Spleen (tissue), 11 donors: ENCODE measurements around the gene MDH1B. TPM values are rescaled to one million over a fixed set of nuclear protein-coding genes. Genes with fewer than 3 reads are reported as not detected.

ENCODE experiments used
- DNase-seq: peaks from one replicate; pipeline ENCODE4 v3.0.0-alpha.2; 2020
- H3K27ac ChIP-seq, 8 donors: fragments of 200-600 bp; sonication (generic) in 7 of 8; 1 replicate in 4 of 8; 2 replicates in 4 of 8; pipeline versions ENCODE4 v1.5.0 to v1.8.0; 2016 to 2021; ENCODE audit warnings: inconsistent platforms in 4 of 8, mild to moderate bottlenecking in 4 of 8, moderate library complexity in 1 of 8
- H3K27me3 ChIP-seq, 7 donors: fragments of 200-600 bp; sonication (generic) in 6 of 7; replicated peaks in 1 of 7; 1 replicate in 4 of 7; 2 replicates in 3 of 7; pipeline versions ENCODE4 v1.5.0 to v1.8.0; 2016 to 2021; ENCODE audit warnings: inconsistent platforms in 3 of 7, mild to moderate bottlenecking in 1 of 7
- H3K36me3 ChIP-seq, 6 donors: fragments of 200-600 bp; sonication (generic) in 5 of 6; 1 replicate in 4 of 6; 2 replicates in 2 of 6; pipeline versions ENCODE4 v1.5.0 to v1.8.0; 2016 to 2021; ENCODE audit warnings: inconsistent platforms in 2 of 6
- H3K4me1 ChIP-seq, 6 donors: fragments of 200-600 bp; sonication (generic) in 5 of 6; 1 replicate in 3 of 6; 2 replicates in 3 of 6; pipeline versions ENCODE4 v1.5.0 to v1.8.0; 2016 to 2021; ENCODE audit warnings: inconsistent platforms in 3 of 6
- H3K4me3 ChIP-seq, 8 donors: fragments of 200-600 bp; sonication (generic) in 7 of 8; 1 replicate in 4 of 8; 2 replicates in 4 of 8; pipeline versions ENCODE4 v1.5.0 to v1.8.0; 2016 to 2021; ENCODE audit warnings: inconsistent platforms in 4 of 8, mild to moderate bottlenecking in 4 of 8, moderate library complexity in 2 of 8
- H3K9me3 ChIP-seq, 8 donors: fragments of 200-600 bp; sonication (generic) in 7 of 8; 1 replicate in 4 of 8; 2 replicates in 4 of 8; pipeline versions ENCODE4 v1.5.0 to v1.8.0; 2016 to 2021; ENCODE audit warnings: inconsistent platforms in 4 of 8
- CTCF ChIP-seq, 11 experiments: fragments of 200-600 bp in 7 of 11; fragments of 450-650 bp in 4 of 11; sonication (generic) in 4 of 11; IDR thresholded peaks in 8 of 11; conservative IDR thresholded peaks in 3 of 11; 1 replicate in 7 of 11; 2 replicates in 4 of 11; pipeline versions ENCODE4 v1.4.0 to v1.8.0; 2016 to 2021; ENCODE audit warnings: antibody characterized with exemption in 11 of 11, inconsistent platforms in 4 of 11, mild to moderate bottlenecking in 1 of 11
- POLR2A ChIP-seq, 3 donors: fragments of 450-650 bp; IDR thresholded peaks; one replicate each; pipeline ENCODE4 v1.5.1; 2017; ENCODE audit warnings: antibody characterized with exemption in 3 of 3, mild to moderate bottlenecking in 1 of 3
- POLR2AphosphoS5 ChIP-seq, 3 donors: sonication (generic); formaldehyde crosslinking; IDR thresholded peaks; one replicate each; pipeline ENCODE4 v1.5.1; 2017; ENCODE audit warnings: antibody characterized with exemption in 3 of 3
- WGBS, 5 donors: extraction: QIAGEN DNeasy Blood & Tissue Kit in 3 of 5; methylation state at CpG; one replicate each; pipeline versions ENCODE4 v1.1.5 to v1.1.7; 2013 to 2018; 5-methylcytosine and 5-hydroxymethylcytosine counted together
- intact Hi-C: fragments of 100-400 bp; cut with DNase I; formaldehyde crosslinking; loops from one replicate; pipeline ENCODE4 v1.15.0; 2023; ENCODE audit warnings: low total_unique reads
- polyA plus RNA-seq, 3 donors: library from polyadenylated mRNA; stranded (reverse); fragments of 200-250 nt; gene quantifications; one replicate each; pipeline ENCODE4 v1.2.1, GENCODE V29; 2013
- total RNA-seq, 7 donors: library from RNA; depleted of rRNA in 3 of 7; stranded (reverse); fragments of >200 nt in 3 of 7; fragmentation: NEBNext Ultra II Directional in 4 of 7; extraction: Animal tissue kit (Norgen Biotek cat#: 25700) in 4 of 7; gene quantifications; one replicate each; pipeline versions ENCODE4 v1.1.0 to v1.2.1, GENCODE V29; 2016 to 2021
- donor health status: healthy with polysubstance abuse.
- donor health status: DM: no; HTN: no; CAD: no; lungs with moderate emphysema.
- donor health status: DM: no; HTN: no; CAD: no.
- donor health status: Bipolar disorder and iron deficiency.
- donor health status: healthy.
- donor health status: DM: no; HTN: no; CAD: no.
- donor health status: DM: yes; HTN: yes; CAD: no.

Gene MDH1B
- total and polyA plus RNA-seq, 10 donors: 0.10 to 2.4 (median 0.34) TPM; not detected in 2

- peaks cover 0 to 6% (median 0%) of the 10 kb centered on the region in 6 donors for H3K4me1 ChIP-seq
- H3K36me3 ChIP-seq: no peaks in the 10 kb centered on the region
- peak overlapping the region in 2 of 8 donors; percentile 35 to 49 for H3K27ac ChIP-seq
- no peak for DNase-seq
- H3K9me3 ChIP-seq: no peaks in the 10 kb centered on the region
- peaks cover 0 to 38% (median 0%) of the 10 kb centered on the region in 7 donors for H3K27me3 ChIP-seq
- H3K4me3 ChIP-seq: no peak overlapping the region
- no peak for TF ChIP-seq POLR2A (IDR thresholded peaks at IDR 0.05)
- no peak for TF ChIP-seq POLR2AphosphoS5 (IDR thresholded peaks at IDR 0.05)
- TF ChIP-seq CTCF (IDR thresholded peaks at IDR 0.05 in 8 of 11, conservative IDR thresholded peaks at IDR 0.05 in 3 of 11): no peak
- WGBS, 5 donors: 11 to 24% (median 16%) methylated on average over 8 of the region's 8 CpGs
- intact Hi-C loops: no loop called here
Observed at GRCh38 chr2:206700156-206700555, 65.0 kb downstream of the MDH1B start.

GRCh38 chr2:206698811-206699210, 66.3 kb downstream of the MDH1B start:
- 71 to 97% (median 81%) methylated on average over 3 of the region's 3 CpGs for whole genome bisulfite sequencing, 5 donors

GRCh38 chr2:206696910-206697309, 68.2 kb downstream of the MDH1B start:
- DNase-seq: no peak
- Histone ChIP-seq H3K9me3 (no peaks in the 10 kb centered on the region), H3K4me3 (no peak overlapping the region), H3K27me3 (peaks cover 0 to 34% (median 0%) of the 10 kb centered on the region in 7 donors), H3K4me1 (peaks cover 0 to 6% (median 0%) of the 10 kb centered on the region in 6 donors), H3K27ac (no peak overlapping the region), H3K36me3 (no peaks in the 10 kb centered on the region)
- no peak for TF ChIP-seq CTCF (IDR thresholded peaks at IDR 0.05 in 8 of 11, conservative IDR thresholded peaks at IDR 0.05 in 3 of 11)
- TF ChIP-seq POLR2A (IDR thresholded peaks at IDR 0.05): no peak
- TF ChIP-seq POLR2AphosphoS5 (IDR thresholded peaks at IDR 0.05): no peak
- intact Hi-C loops: loop anchor here (10.0 kb wide), 2 partner anchors 88 to 278 kb away; no protein-coding TSS in a partner anchor

More at GRCh38 chr2:206698811-206699210, 66.3 kb downstream of the MDH1B start:
- Histone ChIP-seq H3K9me3 (no peaks in the 10 kb centered on the region), H3K27ac (no peak overlapping the region), H3K4me1 (peaks cover 0 to 6% (median 0%) of the 10 kb centered on the region in 6 donors), H3K36me3 (no peaks in the 10 kb centered on the region), H3K4me3 (no peak overlapping the region), H3K27me3 (peaks cover 0 to 38% (median 0%) of the 10 kb centered on the region in 7 donors)
- no peak for DNase-seq
- intact Hi-C loops: loop anchor here (10.0 kb wide), 2 partner anchors 86 to 276 kb away; no protein-coding TSS in a partner anchor
- TF ChIP-seq POLR2A (IDR thresholded peaks at IDR 0.05) (no peak), CTCF (IDR thresholded peaks at IDR 0.05 in 8 of 11, conservative IDR thresholded peaks at IDR 0.05 in 3 of 11) (no peak), POLR2AphosphoS5 (IDR thresholded peaks at IDR 0.05) (no peak)

- no peak overlapping the region for H3K27ac ChIP-seq
- no peak for DNase-seq
- no peaks in the 10 kb centered on the region for H3K4me1 ChIP-seq
- TF ChIP-seq POLR2AphosphoS5 (IDR thresholded peaks at IDR 0.05) (no peak), CTCF (IDR thresholded peaks at IDR 0.05 in 8 of 11, conservative IDR thresholded peaks at IDR 0.05 in 3 of 11) (peak in 10 of 11 experiments; percentile 40 to 67 (median 61)), POLR2A (IDR thresholded peaks at IDR 0.05) (no peak)
- H3K27me3 ChIP-seq: peaks cover 0 to 2% (median 0%) of the 10 kb centered on the region in 7 donors
- 37 to 50% (median 47%) methylated on average over 5 of the region's 5 CpGs for WGBS, 5 donors
- intact Hi-C loops: loop anchor here (5.0 to 10.0 kb wide), 3 partner anchors 91 to 779 kb away; no protein-coding TSS in a partner anchor
- H3K36me3 ChIP-seq: no peaks in the 10 kb centered on the region
- H3K9me3 ChIP-seq: no peaks in the 10 kb centered on the region
- H3K4me3 ChIP-seq: no peak overlapping the region
Observed at GRCh38 chr2:206693399-206694137, 71.6 kb downstream of the MDH1B start.
